Natural killer cell (primary cell): ENCODE results near the gene TRPC5OS. TPM values are rescaled to one million over a fixed set of nuclear protein-coding genes. Genes with fewer than 3 reads are reported as not detected.

Experiments used
- ATAC-seq, 3 donors: fragments of 150-1000 bp in 2 of 3; fragments of 200-7000 bp in 1 of 3; cut with Tn5 transposase; 1 replicate in 1 of 3; 2 replicates in 2 of 3; pipeline ENCODE4 v1.10.0; 2021; ENCODE audit warnings: mild to moderate bottlenecking in 2 of 3, moderate library complexity in 2 of 3
- DNase-seq, 2 donors: peaks; one replicate each; pipeline versions ENCODE4 v3.0.0 to v3.0.0-alpha.2; 2013 to 2021; ENCODE audit warnings: mixed read lengths in 1 of 2
- H3K27ac ChIP-seq: one replicate; pipeline ENCODE4 v1.5.1; 2013; ENCODE audit warnings: mild to moderate bottlenecking, low read length
- H3K27me3 ChIP-seq: one replicate; pipeline ENCODE4 v1.6.1; 2013; ENCODE audit warnings: low read length; ENCODE audit not compliant: control insufficient read depth, insufficient read depth
- H3K36me3 ChIP-seq: one replicate; pipeline ENCODE4 v1.6.1; 2013; ENCODE audit warnings: low read length; ENCODE audit not compliant: control insufficient read depth, insufficient read depth
- H3K4me1 ChIP-seq: one replicate; pipeline ENCODE4 v1.6.1; 2013; ENCODE audit warnings: low read length; ENCODE audit not compliant: control insufficient read depth, insufficient read depth
- H3K4me3 ChIP-seq: one replicate; pipeline ENCODE4 v1.5.1; 2013; ENCODE audit warnings: low read length
- H3K9me3 ChIP-seq: one replicate; pipeline ENCODE4 v1.6.1; 2013; ENCODE audit warnings: low read length; ENCODE audit not compliant: control insufficient read depth, insufficient read depth
- H3K27ac Mint-ChIP-seq, 2 donors: one replicate each; pipeline ENCODE4 v1.8.0; 2022; ENCODE audit warnings: mild to moderate bottlenecking in 2 of 2, mixed read lengths in 2 of 2, moderate library complexity in 1 of 2
- H3K27me3 Mint-ChIP-seq, 2 donors: one replicate each; pipeline ENCODE4 v1.8.0; 2022; ENCODE audit warnings: low read depth in 2 of 2, mixed read lengths in 2 of 2
- H3K36me3 Mint-ChIP-seq: one replicate; pipeline ENCODE4 v1.8.0; 2022; ENCODE audit warnings: mixed read lengths
- H3K4me1 Mint-ChIP-seq, 2 donors: one replicate each; pipeline ENCODE4 v1.8.0; 2022; ENCODE audit warnings: mixed read lengths in 2 of 2
- H3K4me3 Mint-ChIP-seq: one replicate; pipeline ENCODE4 v1.8.0; 2022; ENCODE audit warnings: mild to moderate bottlenecking, moderate library complexity, mixed read lengths
- H3K9me3 Mint-ChIP-seq, 2 donors: one replicate each; pipeline ENCODE4 v1.8.0; 2022; ENCODE audit warnings: mixed read lengths in 2 of 2
- WGBS: methylation state at CpG from one replicate; pipeline ENCODE4 v1.1.7; 2013; ENCODE audit warnings: missing lambda C conversion rate; ENCODE audit not compliant: insufficient coverage; 5-methylcytosine and 5-hydroxymethylcytosine counted together
- intact Hi-C: fragments of 100-400 bp; cut with micrococcal nuclease; formaldehyde crosslinking; loops from one replicate; pipeline ENCODE4 v1.14.2; 2022
- total RNA-seq, 4 donors: library from RNA; stranded (reverse); fragments of 120-200 nt in 1 of 4; gene quantifications; one replicate each; pipeline versions ENCODE4 v1.2.3 to v1.2.4, GENCODE V29; 2013 to 2022
- TF ChIP-seq, protein P1 (sequence below): fragments of 200-600 bp; IDR thresholded peaks from one replicate; pipeline ENCODE4 v1.8.0; 2022; ENCODE audit warnings: antibody characterized with exemption

Gene TRPC5OS
- total RNA-seq, 3 donors from 2014 or later (not counting 1 experiment from before 2014, with no cell fraction given), result not detected

- H3K36me3 Mint-ChIP-seq, result no peaks in the 10 kb centered on the region
- Histone ChIP-seq H3K36me3 (no peaks in the 10 kb centered on the region), H3K4me1 (no peaks in the 10 kb centered on the region), H3K27me3 (no peaks in the 10 kb centered on the region), H3K4me3 (no peak overlapping the region), H3K27ac (no peak overlapping the region), H3K9me3 (no peaks in the 10 kb centered on the region)
- no peak overlapping the region for H3K27ac Mint-ChIP-seq
- H3K27me3 Mint-ChIP-seq, result no peaks in the 10 kb centered on the region
- H3K4me1 Mint-ChIP-seq, result no peaks in the 10 kb centered on the region
- no peaks in the 10 kb centered on the region for H3K9me3 Mint-ChIP-seq
- no peak for ATAC-seq
- TF ChIP-seq, protein P1, sequence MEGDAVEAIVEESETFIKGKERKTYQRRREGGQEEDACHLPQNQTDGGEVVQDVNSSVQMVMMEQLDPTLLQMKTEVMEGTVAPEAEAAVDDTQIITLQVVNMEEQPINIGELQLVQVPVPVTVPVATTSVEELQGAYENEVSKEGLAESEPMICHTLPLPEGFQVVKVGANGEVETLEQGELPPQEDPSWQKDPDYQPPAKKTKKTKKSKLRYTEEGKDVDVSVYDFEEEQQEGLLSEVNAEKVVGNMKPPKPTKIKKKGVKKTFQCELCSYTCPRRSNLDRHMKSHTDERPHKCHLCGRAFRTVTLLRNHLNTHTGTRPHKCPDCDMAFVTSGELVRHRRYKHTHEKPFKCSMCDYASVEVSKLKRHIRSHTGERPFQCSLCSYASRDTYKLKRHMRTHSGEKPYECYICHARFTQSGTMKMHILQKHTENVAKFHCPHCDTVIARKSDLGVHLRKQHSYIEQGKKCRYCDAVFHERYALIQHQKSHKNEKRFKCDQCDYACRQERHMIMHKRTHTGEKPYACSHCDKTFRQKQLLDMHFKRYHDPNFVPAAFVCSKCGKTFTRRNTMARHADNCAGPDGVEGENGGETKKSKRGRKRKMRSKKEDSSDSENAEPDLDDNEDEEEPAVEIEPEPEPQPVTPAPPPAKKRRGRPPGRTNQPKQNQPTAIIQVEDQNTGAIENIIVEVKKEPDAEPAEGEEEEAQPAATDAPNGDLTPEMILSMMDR, result no peak
- H3K4me3 Mint-ChIP-seq, result no peak overlapping the region
- WGBS, result 89% methylated on average over 1 of the region's 3 CpGs
- intact Hi-C loops, result no loop called here
- DNase-seq, result no peak
Observed at GRCh38 chrX:111881715-111882114, 5.7 kb downstream of the TRPC5OS start.

DNA sequence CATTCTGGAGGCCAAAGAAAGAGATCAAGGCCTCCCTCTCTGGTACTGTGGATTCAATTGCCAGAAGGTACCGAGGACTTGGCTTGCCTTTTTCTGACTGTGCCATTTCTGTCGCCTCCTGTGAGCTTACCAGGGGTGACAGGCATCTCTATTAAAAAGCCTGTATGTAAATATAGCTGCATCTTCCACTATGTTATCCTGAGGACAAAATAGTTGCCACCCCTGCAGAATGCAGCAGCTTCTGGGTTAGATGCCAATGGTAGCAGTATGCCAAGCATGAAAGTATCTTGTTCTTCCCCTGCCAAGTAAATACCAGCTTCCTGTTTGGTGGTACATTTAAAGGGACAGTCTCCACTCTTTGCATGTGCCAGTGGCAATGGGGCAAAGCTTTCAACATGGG is 10.7 kb downstream of the TRPC5OS start:
- H3K27me3 Mint-ChIP-seq, result no peaks in the 10 kb centered on the region
- H3K4me3 ChIP-seq, result no peak overlapping the region
- peaks cover 2 to 3% of the 10 kb centered on the region in 2 donors for H3K9me3 Mint-ChIP-seq

DNA sequence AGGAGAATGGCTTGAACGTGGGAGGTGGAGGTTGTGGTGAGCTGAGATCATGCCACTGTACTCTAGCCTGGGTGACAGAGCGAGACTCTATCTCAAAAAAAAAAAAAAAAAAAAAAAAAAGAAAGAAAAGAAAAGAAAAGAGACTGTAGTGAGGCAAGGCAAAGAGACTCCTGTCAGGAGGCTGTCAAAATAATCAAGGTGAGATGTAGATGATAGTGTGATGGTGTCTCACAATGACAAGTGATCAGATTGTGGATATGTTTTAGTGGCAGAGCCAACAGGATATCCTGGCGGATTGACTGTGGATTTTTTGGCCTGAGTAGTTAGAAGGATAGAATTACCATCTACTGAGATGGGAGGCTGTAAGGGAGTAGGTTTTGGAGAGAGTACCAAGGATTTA is 12.6 kb downstream of the TRPC5OS start:
- no peaks in the 10 kb centered on the region for H3K9me3 ChIP-seq
- WGBS, result 91% methylated on average over 1 of the region's 3 CpGs
- DNase-seq, result no peak
- Mint-ChIP-seq H3K4me3 (no peak overlapping the region), H3K4me1 (no peaks in the 10 kb centered on the region), H3K27ac (no peak overlapping the region), H3K36me3 (no peaks in the 10 kb centered on the region), H3K27me3 (no peaks in the 10 kb centered on the region), H3K9me3 (peaks cover 2 to 3% of the 10 kb centered on the region in 2 donors)
- no peaks in the 10 kb centered on the region for H3K36me3 ChIP-seq
- TF ChIP-seq, protein P1, result no peak
- no peak for ATAC-seq
- intact Hi-C loops, result no loop called here
- no peak overlapping the region for H3K27ac ChIP-seq
- H3K27me3 ChIP-seq, result no peaks in the 10 kb centered on the region
- H3K4me1 ChIP-seq, result no peaks in the 10 kb centered on the region
- no peak overlapping the region for H3K4me3 ChIP-seq

More for the DNA sequence above, 10.7 kb downstream of the TRPC5OS start:
- ATAC-seq (no peak), DNase-seq (no peak)
- Mint-ChIP-seq H3K27ac (no peak overlapping the region), H3K36me3 (no peaks in the 10 kb centered on the region), H3K4me1 (no peaks in the 10 kb centered on the region), H3K4me3 (no peak overlapping the region)
- TF ChIP-seq, protein P1, result no peak
- Histone ChIP-seq H3K36me3 (no peaks in the 10 kb centered on the region), H3K27ac (no peak overlapping the region), H3K27me3 (no peaks in the 10 kb centered on the region), H3K4me1 (no peaks in the 10 kb centered on the region), H3K9me3 (no peaks in the 10 kb centered on the region)
- intact Hi-C loops, result no loop called here
- 80% methylated on average over 2 of the region's 2 CpGs for WGBS

DNA sequence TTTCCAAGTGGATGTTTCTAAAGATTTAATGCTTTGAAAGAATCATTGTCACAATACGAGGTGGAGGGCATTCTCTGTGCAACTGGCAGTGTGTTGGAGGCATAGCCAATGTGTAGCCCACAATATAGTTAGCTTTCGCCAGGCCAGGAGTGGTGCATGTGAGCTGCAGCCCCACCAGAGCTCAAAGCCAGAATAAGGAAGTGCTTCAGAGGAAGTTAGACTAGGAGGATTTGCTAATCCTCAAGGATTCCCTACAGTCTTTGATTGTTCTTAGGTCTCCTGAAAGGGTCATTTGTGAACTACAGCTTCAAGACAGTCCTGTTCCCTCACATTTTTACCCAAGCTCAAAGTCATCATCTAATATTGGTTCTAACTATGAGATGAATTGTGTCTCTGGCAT is 16.4 kb downstream of the TRPC5OS start:
- no peak overlapping the region for H3K27ac Mint-ChIP-seq
- DNase-seq (no peak), ATAC-seq (no peak)
- no peaks in the 10 kb centered on the region for H3K9me3 ChIP-seq
- H3K36me3 ChIP-seq, result no peaks in the 10 kb centered on the region
- TF ChIP-seq, protein P1, result no peak
- WGBS, result 95% methylated on average over 2 of the region's 2 CpGs
- H3K27ac ChIP-seq, result no peak overlapping the region
- H3K4me3 Mint-ChIP-seq, result no peak overlapping the region
- H3K4me1 ChIP-seq, result no peaks in the 10 kb centered on the region
- no peaks in the 10 kb centered on the region for H3K27me3 ChIP-seq
- intact Hi-C loops, result no loop called here
- no peaks in the 10 kb centered on the region for H3K4me1 Mint-ChIP-seq
- H3K4me3 ChIP-seq, result no peak overlapping the region
- H3K27me3 Mint-ChIP-seq, result no peaks in the 10 kb centered on the region
- no peaks in the 10 kb centered on the region for H3K36me3 Mint-ChIP-seq
- H3K9me3 Mint-ChIP-seq, result peaks cover 2 to 3% of the 10 kb centered on the region in 2 donors
